ENCODE measurements around the gene MANEA.

MANEA gene

GRCh38 chr6:95589067-95589466 lies 11.7 kb downstream of the MANEA start:
- TF ChIP-seq CTCF (IDR thresholded peaks at IDR 0.05; ENCODE audit: low read depth, low read length) = no peak
- Histone ChIP-seq H3K27ac (no peak overlapping the region), H3K9me3 (ENCODE audit: severe bottlenecking) (no peaks in the 10 kb centered on the region), H3K36me3 (no peaks in the 10 kb centered on the region; the same call in 1 of the 2 replicates), H3K27me3 (ENCODE audit: insufficient read depth, low read depth, severe bottlenecking) (no peaks in the 10 kb centered on the region), H3K4me3 (ENCODE audit: low read depth, low read length) (no peak overlapping the region)
- DNase-seq = no peak

- TF ChIP-seq CTCF (IDR thresholded peaks at IDR 0.05; ENCODE audit: low read depth, low read length) = no peak
- H3K36me3 ChIP-seq = no peaks in the 10 kb centered on the region; the same call in 1 of the 2 replicates
- H3K9me3 ChIP-seq (ENCODE audit: severe bottlenecking) = no peaks in the 10 kb centered on the region
- no peaks in the 10 kb centered on the region for H3K27me3 ChIP-seq (ENCODE audit: insufficient read depth, low read depth, severe bottlenecking)
- no peak overlapping the region for H3K4me3 ChIP-seq (ENCODE audit: low read depth, low read length)
- H3K27ac ChIP-seq = no peak overlapping the region
- DNase-seq = no peak
These were observed 12.7 kb downstream of the MANEA start for GRCh38 chr6:95589826-95590570.

GRCh38 chr6:95593025-95593424 lies 15.7 kb downstream of the MANEA start:
- H3K27me3 ChIP-seq (ENCODE audit: insufficient read depth, low read depth, severe bottlenecking) = no peaks in the 10 kb centered on the region
- H3K36me3 ChIP-seq = no peaks in the 10 kb centered on the region
- no peak for TF ChIP-seq CTCF (IDR thresholded peaks at IDR 0.05; ENCODE audit: low read depth, low read length)
- H3K27ac ChIP-seq = no peak overlapping the region
- no peak overlapping the region for H3K4me3 ChIP-seq (ENCODE audit: low read depth, low read length)
- H3K9me3 ChIP-seq (ENCODE audit: severe bottlenecking) = no peaks in the 10 kb centered on the region
- no peak for DNase-seq

- Histone ChIP-seq H3K9me3 (ENCODE audit: severe bottlenecking) (no peaks in the 10 kb centered on the region), H3K4me3 (ENCODE audit: low read depth, low read length) (no peak overlapping the region), H3K27me3 (ENCODE audit: insufficient read depth, low read depth, severe bottlenecking) (no peaks in the 10 kb centered on the region), H3K36me3 (no peaks in the 10 kb centered on the region), H3K27ac (no peak overlapping the region)
- DNase-seq = no peak
- TF ChIP-seq CTCF (IDR thresholded peaks at IDR 0.05; ENCODE audit: low read depth, low read length) = no peak
These were observed 18.7 kb downstream of the MANEA start for GRCh38 chr6:95596021-95596420.

GRCh38 chr6:95599706-95600105 lies 22.4 kb downstream of the MANEA start:
- Histone ChIP-seq H3K27ac (no peak overlapping the region), H3K36me3 (no peaks in the 10 kb centered on the region)
- TF ChIP-seq CTCF (IDR thresholded peaks at IDR 0.05; ENCODE audit: low read depth, low read length) = no peak

GRCh38 chr6:95601133-95601532 lies 23.8 kb downstream of the MANEA start:
- Histone ChIP-seq H3K9me3 (ENCODE audit: severe bottlenecking) (no peaks in the 10 kb centered on the region), H3K4me3 (ENCODE audit: low read depth, low read length) (no peak overlapping the region), H3K27ac (no peak overlapping the region), H3K27me3 (ENCODE audit: insufficient read depth, low read depth, severe bottlenecking) (no peaks in the 10 kb centered on the region), H3K36me3 (no peaks in the 10 kb centered on the region)
- no peak for TF ChIP-seq CTCF (IDR thresholded peaks at IDR 0.05; ENCODE audit: low read depth, low read length)
- no peak for DNase-seq

More at GRCh38 chr6:95599706-95600105, 22.4 kb downstream of the MANEA start:
- no peaks in the 10 kb centered on the region for H3K27me3 ChIP-seq (ENCODE audit: insufficient read depth, low read depth, severe bottlenecking)
- H3K9me3 ChIP-seq (ENCODE audit: severe bottlenecking) = no peaks in the 10 kb centered on the region
- H3K4me3 ChIP-seq (ENCODE audit: low read depth, low read length) = no peak overlapping the region
- no peak for DNase-seq
